Measurements from ENCODE around the gene SUSD4.
"Not testable (repeated sequence)": the region's sequence is repeated elsewhere in the genome, so short reads cannot be mapped to it uniquely, and the experiment has no call there.

Gene SUSD4

DNA sequence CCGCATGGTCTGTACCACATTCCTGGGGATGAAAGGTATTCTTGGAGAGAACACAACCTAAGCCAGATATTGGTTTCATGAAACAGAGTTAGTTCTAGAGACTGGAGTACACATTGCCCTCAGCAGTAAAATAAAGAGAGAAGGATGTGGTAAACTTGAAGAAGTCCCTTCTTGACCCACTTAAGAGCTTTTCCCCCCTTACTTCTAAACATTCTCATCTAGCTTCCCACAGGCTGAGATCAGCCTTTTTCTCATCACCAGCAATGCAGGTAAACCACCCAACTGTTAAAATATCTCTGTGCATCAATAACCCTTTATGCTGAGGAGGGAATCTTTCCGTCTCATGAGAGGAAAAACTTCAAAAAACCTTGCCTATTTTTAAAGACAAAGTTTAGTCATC, 62.6 kb downstream of the SUSD4 start:
- H3K9me3 ChIP-seq (ENCODE audit: control insufficient read depth, low read length) = no peaks in the 10 kb centered on the region
- H3K27me3 ChIP-seq (ENCODE audit: control insufficient read depth, insufficient read depth, low read length) = no peaks in the 10 kb centered on the region
- no peaks in the 10 kb centered on the region for H3K36me3 ChIP-seq (ENCODE audit: control insufficient read depth, insufficient read depth, low read length)
- no peak overlapping the region for H3K9ac ChIP-seq (ENCODE audit: low read length)
- no peak overlapping the region for H3K4me3 ChIP-seq (ENCODE audit: low read length)
- H3K4me1 ChIP-seq (ENCODE audit: control insufficient read depth, insufficient read depth, low read length) = no peaks in the 10 kb centered on the region

DNA sequence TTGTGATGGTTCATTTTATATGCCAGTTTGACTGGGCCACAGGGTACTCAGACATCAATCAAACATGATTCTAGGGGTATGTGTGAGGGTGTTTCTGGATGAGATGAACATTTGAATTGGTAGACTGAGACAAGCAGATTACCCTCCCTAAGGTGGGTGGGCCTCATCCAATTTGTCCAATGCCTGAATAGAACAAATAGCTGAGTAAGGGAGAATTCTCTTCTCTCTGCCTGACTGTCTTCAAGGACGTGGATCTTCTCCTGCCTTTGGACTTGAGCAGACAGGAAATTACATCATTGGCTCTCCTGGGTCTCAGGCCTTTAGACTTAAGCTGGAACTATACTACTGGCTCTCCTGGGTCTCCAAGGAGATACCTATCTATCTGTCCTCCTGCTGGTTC, 64.4 kb downstream of the SUSD4 start:
- Histone ChIP-seq H3K9ac (ENCODE audit: low read length) (no peak overlapping the region), H3K27me3 (ENCODE audit: control insufficient read depth, insufficient read depth, low read length) (no peaks in the 10 kb centered on the region), H3K4me1 (ENCODE audit: control insufficient read depth, insufficient read depth, low read length) (no peaks in the 10 kb centered on the region), H3K9me3 (ENCODE audit: control insufficient read depth, low read length) (no peaks in the 10 kb centered on the region), H3K36me3 (ENCODE audit: control insufficient read depth, insufficient read depth, low read length) (no peaks in the 10 kb centered on the region), H3K4me3 (ENCODE audit: low read length) (no peak overlapping the region)

DNA sequence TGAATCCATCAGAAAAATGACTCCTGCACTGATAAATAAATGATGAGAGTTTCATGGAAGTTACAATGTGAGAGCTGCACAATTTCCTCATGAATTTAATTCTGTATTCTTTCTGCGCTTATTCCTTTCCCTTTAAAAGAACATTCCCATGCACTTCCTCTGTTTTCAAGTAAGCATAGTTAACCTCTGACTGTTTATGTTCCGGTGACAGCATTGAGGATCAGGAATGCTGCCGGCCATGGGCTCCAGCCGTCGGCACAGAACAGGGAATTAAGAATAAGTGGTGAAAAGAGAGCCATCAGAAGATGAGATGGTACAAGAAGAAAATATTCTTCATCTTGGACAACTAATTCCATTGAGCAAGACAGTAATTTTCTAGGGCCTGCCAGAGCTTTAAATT, 65.3 kb downstream of the SUSD4 start:
- Histone ChIP-seq H3K27me3 (ENCODE audit: control insufficient read depth, insufficient read depth, low read length) (no peaks in the 10 kb centered on the region), H3K36me3 (ENCODE audit: control insufficient read depth, insufficient read depth, low read length) (no peaks in the 10 kb centered on the region), H3K9me3 (ENCODE audit: control insufficient read depth, low read length) (no peaks in the 10 kb centered on the region), H3K4me1 (ENCODE audit: control insufficient read depth, insufficient read depth, low read length) (no peaks in the 10 kb centered on the region), H3K9ac (ENCODE audit: low read length) (no peak overlapping the region), H3K4me3 (ENCODE audit: low read length) (no peak overlapping the region)

DNA sequence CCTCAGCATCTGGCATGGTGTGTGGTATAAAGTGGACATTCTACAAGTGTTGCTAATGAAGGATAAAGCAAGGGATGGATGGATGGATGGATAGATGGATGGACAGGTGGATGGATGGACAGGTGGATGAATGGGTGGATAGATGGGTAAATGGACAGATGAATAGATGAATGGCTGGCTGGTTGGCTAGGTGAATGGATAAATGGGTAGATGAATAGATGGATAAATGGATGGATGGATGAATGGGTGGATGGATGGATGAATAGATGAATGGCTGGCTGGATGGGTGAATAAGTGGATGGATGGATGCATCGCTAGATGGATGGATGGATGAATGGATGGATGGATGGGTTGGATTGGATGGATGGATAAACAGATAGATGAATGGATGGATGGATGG, 66.2 kb downstream of the SUSD4 start:
- Histone ChIP-seq H3K9ac (ENCODE audit: low read length) (no peak overlapping the region), H3K4me1 (ENCODE audit: control insufficient read depth, insufficient read depth, low read length) (no peaks in the 10 kb centered on the region), H3K27me3 (ENCODE audit: control insufficient read depth, insufficient read depth, low read length) (no peaks in the 10 kb centered on the region), H3K36me3 (ENCODE audit: control insufficient read depth, insufficient read depth, low read length) (no peaks in the 10 kb centered on the region), H3K4me3 (ENCODE audit: low read length) (no peak overlapping the region), H3K9me3 (ENCODE audit: control insufficient read depth, low read length) (no peaks in the 10 kb centered on the region)

DNA sequence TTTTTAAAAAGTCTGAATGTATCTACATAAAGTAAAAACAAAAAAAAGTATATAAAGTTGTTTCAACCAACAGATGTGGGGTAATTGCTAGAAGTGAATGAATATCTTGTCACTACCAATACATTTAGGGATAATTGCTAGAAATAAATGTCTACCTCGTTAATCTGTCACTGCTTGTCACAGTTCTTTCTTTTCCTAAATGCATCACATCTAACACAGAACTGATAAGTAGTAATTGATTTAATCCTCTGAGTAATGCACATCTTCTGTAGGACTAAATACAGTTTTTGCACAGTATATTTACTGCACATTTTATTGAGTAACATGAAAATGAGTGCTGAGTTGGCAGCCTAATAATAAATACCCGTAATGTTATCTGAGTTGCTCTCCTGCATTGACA, 72.2 kb downstream of the SUSD4 start:
- Histone ChIP-seq H3K36me3 (ENCODE audit: control insufficient read depth, insufficient read depth, low read length) (no peaks in the 10 kb centered on the region), H3K9ac (ENCODE audit: low read length) (no peak overlapping the region), H3K9me3 (ENCODE audit: control insufficient read depth, low read length) (no peaks in the 10 kb centered on the region), H3K4me3 (ENCODE audit: low read length) (no peak overlapping the region), H3K27me3 (ENCODE audit: control insufficient read depth, insufficient read depth, low read length) (no peaks in the 10 kb centered on the region), H3K4me1 (ENCODE audit: control insufficient read depth, insufficient read depth, low read length) (no peaks in the 10 kb centered on the region)

DNA sequence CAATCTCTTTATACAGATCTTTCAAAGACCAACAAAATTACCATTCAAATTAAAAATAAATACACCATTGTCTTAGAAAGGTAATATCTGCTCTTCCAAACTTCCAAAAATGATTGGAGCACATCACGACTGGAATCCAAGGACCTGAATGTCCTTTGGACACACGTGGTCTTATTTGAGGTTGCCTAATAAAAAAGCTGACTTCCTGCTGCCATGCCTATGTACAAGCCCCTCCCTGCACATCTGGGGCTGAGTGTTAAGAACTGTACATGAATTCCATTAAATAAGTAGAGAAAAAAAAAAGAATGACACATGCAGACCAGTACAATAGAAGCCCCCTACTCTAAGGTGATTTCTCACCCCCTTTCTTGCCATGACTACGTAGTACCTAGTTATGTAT, 73.6 kb downstream of the SUSD4 start:
- Histone ChIP-seq H3K9ac (ENCODE audit: low read length) (no peak overlapping the region), H3K27me3 (ENCODE audit: control insufficient read depth, insufficient read depth, low read length) (no peaks in the 10 kb centered on the region), H3K4me3 (ENCODE audit: low read length) (no peak overlapping the region), H3K9me3 (ENCODE audit: control insufficient read depth, low read length) (no peaks in the 10 kb centered on the region), H3K4me1 (ENCODE audit: control insufficient read depth, insufficient read depth, low read length) (no peaks in the 10 kb centered on the region), H3K36me3 (ENCODE audit: control insufficient read depth, insufficient read depth, low read length) (no peaks in the 10 kb centered on the region)

DNA sequence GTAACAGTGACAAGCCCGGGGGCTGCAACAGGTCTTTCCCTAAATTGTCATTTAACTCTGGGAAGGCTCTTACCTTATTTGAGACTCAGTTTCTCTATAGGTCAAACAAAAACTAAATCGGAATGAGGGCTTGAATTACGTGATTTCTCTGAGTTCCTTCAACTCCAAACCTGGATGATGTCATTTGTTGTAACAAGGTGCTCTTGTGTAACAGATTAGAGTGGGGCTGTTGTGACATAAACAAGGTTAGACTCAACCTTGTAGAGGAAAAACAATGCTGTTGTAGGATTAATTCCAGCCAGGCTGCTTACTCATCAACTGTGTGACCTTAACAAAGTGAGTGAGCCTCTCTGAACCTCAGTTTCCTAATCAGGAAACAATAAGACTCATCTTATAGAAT, 74.4 kb downstream of the SUSD4 start:
- Histone ChIP-seq H3K36me3 (ENCODE audit: control insufficient read depth, insufficient read depth, low read length) (no peaks in the 10 kb centered on the region), H3K27me3 (ENCODE audit: control insufficient read depth, insufficient read depth, low read length) (no peaks in the 10 kb centered on the region), H3K9ac (ENCODE audit: low read length) (no peak overlapping the region), H3K4me1 (ENCODE audit: control insufficient read depth, insufficient read depth, low read length) (no peaks in the 10 kb centered on the region), H3K9me3 (ENCODE audit: control insufficient read depth, low read length) (no peaks in the 10 kb centered on the region), H3K4me3 (ENCODE audit: low read length) (no peak overlapping the region)

DNA sequence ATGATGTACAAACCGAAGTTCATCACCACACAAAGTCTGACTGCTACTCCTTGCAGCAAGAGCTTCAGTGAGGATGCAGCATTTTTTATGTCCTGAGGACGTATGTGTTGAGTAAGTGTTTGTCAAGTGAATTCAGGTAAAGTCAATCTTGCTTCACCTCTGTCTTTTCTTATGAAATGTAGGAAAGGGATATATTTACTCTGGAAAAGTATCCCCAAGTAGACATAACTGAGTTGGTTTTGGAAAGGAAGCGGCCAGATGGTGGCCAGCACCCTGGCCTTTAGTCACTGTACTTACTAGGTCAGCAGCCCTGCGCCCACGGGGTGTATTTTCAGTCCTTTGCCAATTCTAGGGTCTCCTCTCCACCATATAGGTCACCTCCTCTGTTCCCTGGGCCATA, 75.2 kb downstream of the SUSD4 start:
- Histone ChIP-seq H3K4me3 (ENCODE audit: low read length) (no peak overlapping the region), H3K4me1 (ENCODE audit: control insufficient read depth, insufficient read depth, low read length) (no peaks in the 10 kb centered on the region), H3K9ac (ENCODE audit: low read length) (no peak overlapping the region), H3K36me3 (ENCODE audit: control insufficient read depth, insufficient read depth, low read length) (no peaks in the 10 kb centered on the region), H3K9me3 (ENCODE audit: control insufficient read depth, low read length) (no peaks in the 10 kb centered on the region), H3K27me3 (ENCODE audit: control insufficient read depth, insufficient read depth, low read length) (no peaks in the 10 kb centered on the region)

DNA sequence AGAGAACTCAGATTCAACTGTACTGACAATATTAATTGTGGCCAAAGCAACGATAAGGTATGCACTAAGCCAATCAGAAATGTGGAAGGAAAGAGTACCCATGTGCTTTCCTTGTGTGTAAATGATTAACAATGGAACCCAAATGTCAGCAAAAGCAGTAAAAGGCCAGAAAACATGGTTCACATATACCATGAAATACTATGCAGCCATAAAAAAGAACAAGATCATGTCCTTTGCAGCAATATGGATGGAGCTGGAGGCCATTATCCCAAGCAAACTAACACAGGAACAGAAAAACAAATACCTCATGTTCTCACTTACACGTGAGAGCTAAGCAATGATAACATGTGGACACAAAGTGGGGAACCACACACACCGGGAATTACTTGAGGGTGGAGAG, 78.5 kb downstream of the SUSD4 start:
- Histone ChIP-seq H3K4me1 (ENCODE audit: control insufficient read depth, insufficient read depth, low read length) (no peaks in the 10 kb centered on the region), H3K36me3 (ENCODE audit: control insufficient read depth, insufficient read depth, low read length) (no peaks in the 10 kb centered on the region), H3K9me3 (ENCODE audit: control insufficient read depth, low read length) (no peaks in the 10 kb centered on the region), H3K4me3 (ENCODE audit: low read length) (no peak overlapping the region), H3K27me3 (ENCODE audit: control insufficient read depth, insufficient read depth, low read length) (no peaks in the 10 kb centered on the region), H3K9ac (ENCODE audit: low read length) (no peak overlapping the region)

DNA sequence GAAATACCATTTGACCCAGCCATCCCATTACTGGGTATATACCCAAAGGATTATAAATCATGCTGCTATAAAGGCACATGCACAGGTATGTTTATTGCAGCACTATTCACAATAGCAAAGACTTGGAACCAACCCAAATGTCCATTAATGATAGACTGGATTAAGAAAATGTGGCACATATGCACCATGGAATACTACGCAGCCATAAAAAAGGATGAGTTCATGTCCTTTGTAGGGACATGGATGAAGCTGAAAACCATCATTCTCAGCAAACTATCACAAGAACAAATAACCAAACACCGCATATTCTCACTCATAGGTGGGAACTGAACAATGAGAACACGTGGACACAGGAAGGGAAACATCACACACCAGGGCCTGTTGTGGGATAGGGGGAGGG, 80.3 kb downstream of the SUSD4 start:
- H3K9ac ChIP-seq (ENCODE audit: low read length); H3K27me3 ChIP-seq (ENCODE audit: control insufficient read depth, insufficient read depth, low read length); H3K4me1 ChIP-seq (ENCODE audit: control insufficient read depth, insufficient read depth, low read length); H3K9me3 ChIP-seq (ENCODE audit: control insufficient read depth, low read length); H3K36me3 ChIP-seq (ENCODE audit: control insufficient read depth, insufficient read depth, low read length); H3K4me3 ChIP-seq (ENCODE audit: low read length): not testable (repeated sequence)

DNA sequence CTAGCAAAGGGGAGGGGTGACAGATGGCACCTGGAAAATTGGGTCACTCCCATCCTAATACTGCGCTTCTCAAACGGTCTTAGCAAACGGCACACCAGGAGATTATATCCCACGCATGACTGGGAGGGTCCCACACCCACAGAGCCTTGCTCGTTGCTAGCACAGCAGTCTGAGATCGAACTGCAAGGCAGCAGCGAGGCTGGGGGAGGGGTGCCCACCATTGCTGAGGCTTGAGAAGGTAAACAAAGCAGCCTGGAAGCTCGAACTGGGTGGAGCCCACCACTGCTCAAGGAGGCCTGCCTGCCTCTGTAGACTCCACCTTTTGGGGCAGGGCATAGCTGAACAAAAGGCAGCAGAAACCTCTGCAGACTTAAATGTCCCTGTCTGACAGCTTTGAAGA, 85.7 kb downstream of the SUSD4 start:
- H3K9me3 ChIP-seq (ENCODE audit: control insufficient read depth, low read length); H3K4me3 ChIP-seq (ENCODE audit: low read length); H3K9ac ChIP-seq (ENCODE audit: low read length); H3K4me1 ChIP-seq (ENCODE audit: control insufficient read depth, insufficient read depth, low read length); H3K36me3 ChIP-seq (ENCODE audit: control insufficient read depth, insufficient read depth, low read length); H3K27me3 ChIP-seq (ENCODE audit: control insufficient read depth, insufficient read depth, low read length): not testable (repeated sequence)

DNA sequence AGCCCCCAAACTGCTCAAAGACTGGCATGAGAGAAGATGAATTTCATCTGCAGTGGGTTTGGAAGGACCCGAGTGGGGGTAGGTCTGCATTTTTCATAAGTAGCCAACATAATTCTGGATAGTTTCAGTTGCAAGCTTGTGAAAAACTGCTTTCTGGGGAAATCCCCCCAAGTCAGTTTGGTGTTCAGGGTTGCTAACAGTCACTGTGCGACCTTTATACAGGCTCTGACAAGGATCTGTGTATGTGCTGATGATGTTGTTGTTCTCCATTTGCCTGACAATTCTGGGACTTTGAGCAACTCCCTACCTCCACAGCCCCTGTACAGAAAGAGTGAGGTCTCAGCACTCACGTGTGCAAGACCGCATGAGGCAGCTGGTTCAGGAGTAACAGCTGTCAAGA, 87.9 kb downstream of the SUSD4 start:
- Histone ChIP-seq H3K36me3 (ENCODE audit: control insufficient read depth, insufficient read depth, low read length) (no peaks in the 10 kb centered on the region), H3K27me3 (ENCODE audit: control insufficient read depth, insufficient read depth, low read length) (no peaks in the 10 kb centered on the region), H3K4me1 (ENCODE audit: control insufficient read depth, insufficient read depth, low read length) (no peaks in the 10 kb centered on the region), H3K9ac (ENCODE audit: low read length) (no peak overlapping the region), H3K4me3 (ENCODE audit: low read length) (no peak overlapping the region), H3K9me3 (ENCODE audit: control insufficient read depth, low read length) (no peaks in the 10 kb centered on the region)

DNA sequence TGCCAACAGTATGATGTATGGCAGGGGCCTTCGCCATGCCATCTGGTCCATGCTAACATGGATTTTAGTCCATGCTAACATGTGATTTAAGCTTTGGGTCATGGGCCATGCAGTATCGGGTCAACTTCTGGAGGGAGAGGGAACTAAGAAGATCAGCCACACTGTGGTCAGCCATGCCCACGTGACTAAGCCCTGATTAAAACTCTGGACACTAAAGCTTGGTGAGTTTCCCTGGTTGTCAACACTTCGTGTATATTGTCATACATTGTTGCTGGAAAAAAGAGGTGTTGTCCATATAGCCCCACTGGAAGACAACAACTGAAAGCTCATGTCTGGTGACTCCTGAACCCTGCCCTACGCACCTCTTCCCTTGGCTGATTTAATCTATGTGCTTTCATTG, 90.5 kb downstream of the SUSD4 start:
- Histone ChIP-seq H3K4me3 (ENCODE audit: low read length) (no peak overlapping the region), H3K9me3 (ENCODE audit: control insufficient read depth, low read length) (no peaks in the 10 kb centered on the region), H3K9ac (ENCODE audit: low read length) (no peak overlapping the region), H3K36me3 (ENCODE audit: control insufficient read depth, insufficient read depth, low read length) (no peaks in the 10 kb centered on the region), H3K27me3 (ENCODE audit: control insufficient read depth, insufficient read depth, low read length) (no peaks in the 10 kb centered on the region), H3K4me1 (ENCODE audit: control insufficient read depth, insufficient read depth, low read length) (peaks cover 11% of the 10 kb centered on the region)

Measured in mucosa of stomach (tissue), 1 donor.